Heart left ventricle (tissue), 16 donors: ENCODE measurements around the gene OSTF1. TPM values are rescaled to one million over a fixed set of nuclear protein-coding genes. Genes with fewer than 3 reads are reported as not detected.

ENCODE experiments used
- ATAC-seq, 4 donors: fragments of 200-7000 bp; cut with Tn5 transposase; one replicate each; pipeline ENCODE4 v1.9.1; 2020 to 2022; ENCODE audit warnings: moderate library complexity in 4 of 4, mild to moderate bottlenecking in 3 of 4, moderate number of reproducible peaks in 1 of 4
- DNase-seq, 5 donors: peaks; one replicate each; pipeline ENCODE4 v3.0.0-alpha.2; 2020
- H3K27ac ChIP-seq, 12 donors: fragments of 200-600 bp; sonication (generic) in 4 of 12; one replicate each; pipeline versions ENCODE4 v1.5.0 to v1.8.0; 2016 to 2022; ENCODE audit warnings: mild to moderate bottlenecking in 2 of 12
- H3K27me3 ChIP-seq, 9 donors: fragments of 200-600 bp; sonication (generic) in 2 of 9; one replicate each; pipeline versions ENCODE4 v1.5.1 to v1.8.0; 2016 to 2022; ENCODE audit warnings: mild to moderate bottlenecking in 3 of 9
- H3K36me3 ChIP-seq, 9 donors: fragments of 200-600 bp; sonication (generic) in 2 of 9; one replicate each; pipeline versions ENCODE4 v1.5.0 to v1.8.0; 2018 to 2022; ENCODE audit warnings: mild to moderate bottlenecking in 2 of 9
- H3K4me1 ChIP-seq, 12 donors: fragments of 200-600 bp; sonication (generic) in 4 of 12; one replicate each; pipeline versions ENCODE4 v1.5.0 to v1.8.0; 2016 to 2022; ENCODE audit warnings: mild to moderate bottlenecking in 3 of 12
- H3K4me3 ChIP-seq, 12 donors: fragments of 200-600 bp; sonication (generic) in 4 of 12; one replicate each; pipeline versions ENCODE4 v1.5.0 to v1.8.0; 2017 to 2022; ENCODE audit warnings: mild to moderate bottlenecking in 9 of 12, moderate library complexity in 4 of 12
- H3K9me3 ChIP-seq, 12 donors: fragments of 200-600 bp; sonication (generic) in 4 of 12; one replicate each; pipeline versions ENCODE4 v1.5.0 to v1.8.0; 2016 to 2022; ENCODE audit warnings: mild to moderate bottlenecking in 1 of 12
- CTCF ChIP-seq, 12 donors: fragments of 200-600 bp; sonication (generic) in 4 of 12; IDR thresholded peaks; one replicate each; pipeline versions ENCODE4 v1.5.0 to v1.8.0; 2018 to 2022; ENCODE audit warnings: antibody characterized with exemption in 12 of 12, mild to moderate bottlenecking in 5 of 12
- POLR2A ChIP-seq, 2 donors: fragments of 450-650 bp; IDR thresholded peaks; one replicate each; pipeline ENCODE4 v1.6.1; 2017; ENCODE audit warnings: antibody characterized with exemption in 2 of 2, mild to moderate bottlenecking in 2 of 2, moderate library complexity in 2 of 2
- WGBS, 4 donors: extraction: QIAGEN DNeasy Blood & Tissue Kit in 2 of 4; methylation state at CpG; one replicate each; pipeline versions ENCODE4 v1.1.5 to v1.1.7; 2013 to 2018; 5-methylcytosine and 5-hydroxymethylcytosine counted together
- intact Hi-C, 10 donors: fragments of 100-400 bp; cut with DNase I; formaldehyde crosslinking; loops; one replicate each; pipeline versions ENCODE4 v1.11.1 to v1.14.2; 2022
- polyA plus RNA-seq, 2 donors: library from polyadenylated mRNA; stranded (reverse); fragments of 200-250 nt; gene quantifications; one replicate each; pipeline ENCODE4 v1.2.3, GENCODE V29; 2013
- total RNA-seq, 9 donors: library from RNA; depleted of rRNA in 2 of 9; stranded (reverse); fragments of >200 nt in 2 of 9; fragmentation: NEBNext Ultra II Directional in 3 of 9; extraction: Animal tissue kit (Norgen Biotek cat#: 25700) in 3 of 9; gene quantifications; one replicate each; pipeline versions ENCODE4 v1.1.0 to v1.2.4, GENCODE V29; 2016 to 2023
- donor health status: ischemic (EF 13 %, LVEDD 7.1; RV severe dilation, severe dysfunction).
- donor health status: healthy with polysubstance abuse.
- donor health status: DM: no; HTN: yes; CAD: no.
- donor health status: DM: no; HTN: no; CAD: no.
- donor health status: ischemic (EF 25% LVEDD 6.9; RV normal size, moderate dysfunction).
- donor health status: ischemic (EF 25% LVEDD 5.7; RV mildly dilated, moderate dysfunction).
- donor health status: healthy.
- donor health status: DM: yes; HTN: yes; CAD: no.
- donor health status: ischemic (EF 35%, LVEDD 5.7; RV mildly dilated, moderate dysfunction).
- donor health status: nonischemic (EF 11% LVEDD 7.7; RV severe dilation, severe dysfunction).
- donor health status: DM: yes; HTN: yes; CAD: no.
- donor health status: PGD.
- donor health status: ischemic (EF 29% LVEDD 5.4; RV normal size, mild dysfunction).
- donor health status: nonischemic (EF 23%, LVEDD 6.1; RV moderate dilation, normal function).

The OSTF1 gene
- total and polyA plus RNA-seq, 11 donors = 16.7 to 53.6 (median 23.9) TPM

GRCh38 chr9:75164573-75164972 is 76.3 kb downstream of the OSTF1 start:
- peaks cover 0 to 46% (median 12%) of the 10 kb centered on the region in 12 donors for H3K9me3 ChIP-seq
- H3K27me3 ChIP-seq = no peaks in the 10 kb centered on the region
- no peak for TF ChIP-seq POLR2A (IDR thresholded peaks at IDR 0.05)
- TF ChIP-seq CTCF (IDR thresholded peaks at IDR 0.05) = no peak
- ATAC-seq = no peak
- no peak overlapping the region for H3K27ac ChIP-seq
- H3K4me3 ChIP-seq = no peak overlapping the region
- H3K36me3 ChIP-seq = peaks cover 0 to 31% (median 8%) of the 10 kb centered on the region in 9 donors
- H3K4me1 ChIP-seq = peaks cover 0 to under 1% (median 0%) of the 10 kb centered on the region in 12 donors
- intact Hi-C loops = no loop called here
- no peak for DNase-seq

GRCh38 chr9:75167281-75167680 is 79.0 kb downstream of the OSTF1 start:
- no peak for DNase-seq
- WGBS, 4 donors = 66 to 79% (median 72%) methylated on average over 1 of the region's 1 CpG
- no peak for ATAC-seq
- H3K27me3 ChIP-seq = no peaks in the 10 kb centered on the region
- peaks cover 0 to 40% (median 15%) of the 10 kb centered on the region in 9 donors for H3K36me3 ChIP-seq
- peaks cover 0 to 46% (median 12%) of the 10 kb centered on the region in 12 donors for H3K9me3 ChIP-seq
- TF ChIP-seq POLR2A (IDR thresholded peaks at IDR 0.05) (no peak), CTCF (IDR thresholded peaks at IDR 0.05) (no peak)
- H3K4me1 ChIP-seq = peaks cover 0 to 6% (median 0%) of the 10 kb centered on the region in 12 donors
- no peak overlapping the region for H3K27ac ChIP-seq
- intact Hi-C loops = no loop called here
- H3K4me3 ChIP-seq = no peak overlapping the region

- Histone ChIP-seq H3K4me1 (peaks cover 0 to 6% (median 0%) of the 10 kb centered on the region in 12 donors), H3K36me3 (peaks cover 0 to 44% (median 15%) of the 10 kb centered on the region in 9 donors), H3K9me3 (peaks cover 0 to 38% (median 11%) of the 10 kb centered on the region in 12 donors), H3K4me3 (no peak overlapping the region), H3K27me3 (no peaks in the 10 kb centered on the region), H3K27ac (peak overlapping the region in 3 of 12 donors; percentile 13 to 71 (median 13))
- TF ChIP-seq POLR2A (IDR thresholded peaks at IDR 0.05) (no peak), CTCF (IDR thresholded peaks at IDR 0.05) (no peak)
- 58 to 80% (median 75%) methylated on average over 2 of the region's 2 CpGs for WGBS, 4 donors
- intact Hi-C loops = no loop called here
- ATAC-seq = no peak
- DNase-seq = no peak
Observed at GRCh38 chr9:75168270-75169178, 80.2 kb downstream of the OSTF1 start.

GRCh38 chr9:75169623-75170022 is 81.3 kb downstream of the OSTF1 start:
- WGBS, 4 donors = 52 to 60% (median 58%) methylated on average over 4 of the region's 4 CpGs
- H3K27me3 ChIP-seq = no peaks in the 10 kb centered on the region
- H3K36me3 ChIP-seq = peaks cover 0 to 44% (median 15%) of the 10 kb centered on the region in 9 donors
- H3K9me3 ChIP-seq = peaks cover 0 to 29% (median 11%) of the 10 kb centered on the region in 12 donors
- no peak overlapping the region for H3K4me3 ChIP-seq
- H3K27ac ChIP-seq = peak overlapping the region in 7 of 12 donors; percentile 6 to 71 (median 14)
- DNase-seq = no peak
- TF ChIP-seq CTCF (IDR thresholded peaks at IDR 0.05) = no peak
- no peak for TF ChIP-seq POLR2A (IDR thresholded peaks at IDR 0.05)
- ATAC-seq = peak in 1 of 4 donors; percentile 54
- intact Hi-C loops = no loop called here
- H3K4me1 ChIP-seq = peaks cover 0 to 6% (median 0%) of the 10 kb centered on the region in 12 donors
